Limb (tissue), 2 donors: ENCODE results near the gene TJP2.

Source experiments
- DNase-seq, 2 donors: peaks; one replicate each; pipeline ENCODE4 v3.0.0-alpha.2; 2016; ENCODE audit errors: extremely low spot score in 2 of 2

The TJP2 gene

GRCh38 chr9:69232135-69232534 is 58.1 kb downstream of the TJP2 start:
- no peak for DNase-seq

- no peak for DNase-seq
Measured at GRCh38 chr9:69234683-69235082, 60.6 kb downstream of the TJP2 start.

- DNase-seq = no peak
Measured at GRCh38 chr9:69236188-69236587, 62.1 kb downstream of the TJP2 start.

- no peak for DNase-seq
Measured at GRCh38 chr9:69237702-69238295, 63.7 kb downstream of the TJP2 start.

GRCh38 chr9:69243116-69243515 is 69.0 kb downstream of the TJP2 start:
- DNase-seq = no peak

GRCh38 chr9:69246629-69247028 is 72.6 kb downstream of the TJP2 start:
- DNase-seq = no peak

- no peak for DNase-seq
Measured at GRCh38 chr9:69248005-69248404, 73.9 kb downstream of the TJP2 start.

GRCh38 chr9:69249337-69249736 is 75.3 kb downstream of the TJP2 start:
- DNase-seq = no peak

GRCh38 chr9:69250681-69251080 is 76.6 kb downstream of the TJP2 start:
- DNase-seq = no peak

GRCh38 chr9:69252436-69252835 is 78.4 kb downstream of the TJP2 start:
- no peak for DNase-seq

GRCh38 chr9:69253057-69253456 is 79.0 kb downstream of the TJP2 start:
- peak in 1 of 2 donors; percentile 36 for DNase-seq

- no peak for DNase-seq
Measured at GRCh38 chr9:69254223-69254622, 80.1 kb downstream of the TJP2 start.

- DNase-seq = no peak
Measured at GRCh38 chr9:69255591-69255990, 81.5 kb downstream of the TJP2 start.

- DNase-seq = no peak
Measured at GRCh38 chr9:69258551-69258950, 84.5 kb downstream of the TJP2 start.

- DNase-seq = no peak
Measured at GRCh38 chr9:69260161-69260560, 86.1 kb downstream of the TJP2 start.

GRCh38 chr9:69261636-69262035 is 87.6 kb downstream of the TJP2 start:
- DNase-seq = no peak

GRCh38 chr9:69264526-69264925 is 90.4 kb downstream of the TJP2 start:
- DNase-seq = no peak

GRCh38 chr9:69265891-69266290 is 91.8 kb downstream of the TJP2 start:
- DNase-seq = no peak

GRCh38 chr9:69272212-69272611 is 98.1 kb downstream of the TJP2 start:
- no peak for DNase-seq

- DNase-seq = no peak
Measured at GRCh38 chr9:69273161-69273560, 99.1 kb downstream of the TJP2 start.

GRCh38 chr9:69276775-69277174 is 102.7 kb downstream of the TJP2 start:
- DNase-seq = no peak

GRCh38 chr9:69279084-69279731 is 105.1 kb downstream of the TJP2 start:
- DNase-seq = no peak

- no peak for DNase-seq
Measured at GRCh38 chr9:69279733-69280132, 105.7 kb downstream of the TJP2 start.

- no peak for DNase-seq
Measured at GRCh38 chr9:69283003-69283402, 108.9 kb downstream of the TJP2 start.
